MV-4-11 (cell line): Measurements from ENCODE around the gene APOL6.
"Not testable (repeated sequence)": the region's sequence is repeated elsewhere in the genome, so short reads cannot be mapped to it uniquely, and the experiment has no call there.

ENCODE experiments used
- DNase-seq: peaks from one replicate; lab custom pipeline; 2025; lab: John Stamatoyannopoulos, UW

Gene APOL6

DNA sequence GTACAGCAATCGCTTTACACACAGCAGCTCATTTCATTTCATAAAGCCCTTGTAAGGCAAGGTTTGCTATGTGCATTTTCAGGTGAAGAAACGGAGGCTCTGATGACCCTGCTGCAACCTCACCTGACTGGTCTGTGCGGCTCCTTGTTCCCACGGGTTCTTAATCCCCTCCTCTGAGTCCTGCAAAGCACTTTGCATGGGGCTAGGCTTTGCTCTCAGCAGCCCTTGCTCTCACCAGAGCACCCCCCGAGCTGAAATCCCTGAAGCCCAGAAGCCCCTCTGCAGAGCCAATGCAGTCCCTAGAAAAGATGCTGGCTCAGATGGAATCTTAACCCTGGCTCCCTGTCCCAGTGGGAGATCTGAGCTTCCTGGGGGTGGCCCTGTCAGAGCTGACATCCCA, 11.0 kb upstream of the APOL6 start:
- DNase-seq = no peak

DNA sequence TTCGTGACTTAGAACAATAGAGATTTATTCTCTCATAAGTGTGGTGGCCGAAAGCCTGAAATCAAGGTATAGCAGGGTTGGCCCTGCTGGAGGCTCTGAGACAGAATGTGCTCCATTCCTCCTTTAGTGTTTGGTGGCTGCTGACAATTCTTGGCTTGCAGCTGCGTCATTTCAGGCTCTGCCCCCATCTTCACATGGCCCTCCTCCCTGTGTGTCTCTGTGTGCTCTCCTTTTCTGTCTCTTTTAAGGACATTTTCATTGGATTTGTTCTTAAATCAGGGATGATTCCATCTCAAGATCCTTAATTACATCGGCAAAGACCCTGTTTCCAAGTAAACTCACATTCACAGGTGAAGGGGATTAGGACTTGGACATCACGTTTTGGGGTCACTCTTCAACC, 10.2 kb upstream of the APOL6 start:
- no peak for DNase-seq

DNA sequence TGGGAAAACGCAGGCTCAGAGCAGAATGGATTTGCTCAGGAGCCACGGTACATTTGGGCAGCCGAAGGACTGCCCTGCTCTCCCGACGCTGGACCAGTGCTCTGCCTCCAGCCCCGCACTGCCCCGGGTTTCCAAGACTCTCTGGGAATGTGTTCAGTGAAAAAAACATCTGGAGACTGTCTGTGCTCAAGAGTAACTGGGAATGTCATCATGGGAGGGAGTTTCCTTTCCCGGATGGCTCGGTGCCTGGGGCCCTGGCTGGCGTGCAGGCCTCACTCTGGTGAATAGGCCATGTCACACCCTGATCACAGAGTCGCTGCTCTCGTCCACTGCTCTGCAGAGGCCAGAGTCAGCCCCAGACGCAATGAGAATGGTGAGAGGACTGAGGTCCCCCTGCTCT, 9.8 kb upstream of the APOL6 start:
- DNase-seq = no peak

DNA sequence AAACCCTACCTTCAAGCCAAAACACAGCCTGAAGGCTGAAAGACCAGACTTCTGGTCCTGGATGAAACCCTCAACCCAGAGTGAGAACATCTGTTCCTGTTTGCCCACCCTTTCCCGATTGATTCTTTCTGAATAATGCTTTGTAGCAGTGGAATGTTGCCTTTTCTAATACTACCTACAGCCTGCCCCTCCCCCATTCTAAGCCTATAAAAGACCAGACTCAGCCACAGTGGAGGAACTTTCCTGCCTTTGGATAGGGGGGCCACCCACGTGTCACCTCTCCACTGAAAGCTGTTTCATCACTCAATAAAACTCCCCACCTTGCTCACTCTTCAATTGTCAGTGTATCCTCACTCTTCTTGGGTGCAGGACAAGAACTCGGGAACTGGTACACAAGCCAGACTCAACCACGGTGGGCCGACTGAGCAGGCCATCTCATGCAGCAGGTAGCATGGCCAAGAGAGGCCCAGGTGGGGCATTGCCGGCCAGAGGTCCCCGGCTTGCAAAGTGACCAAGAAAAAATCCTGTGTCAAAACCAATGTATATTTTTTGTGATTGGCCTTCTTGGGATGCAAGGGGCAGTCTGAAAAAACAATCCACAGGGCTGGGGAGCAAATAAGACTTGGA, 6.6 kb upstream of the APOL6 start:
- no peak for DNase-seq

DNA sequence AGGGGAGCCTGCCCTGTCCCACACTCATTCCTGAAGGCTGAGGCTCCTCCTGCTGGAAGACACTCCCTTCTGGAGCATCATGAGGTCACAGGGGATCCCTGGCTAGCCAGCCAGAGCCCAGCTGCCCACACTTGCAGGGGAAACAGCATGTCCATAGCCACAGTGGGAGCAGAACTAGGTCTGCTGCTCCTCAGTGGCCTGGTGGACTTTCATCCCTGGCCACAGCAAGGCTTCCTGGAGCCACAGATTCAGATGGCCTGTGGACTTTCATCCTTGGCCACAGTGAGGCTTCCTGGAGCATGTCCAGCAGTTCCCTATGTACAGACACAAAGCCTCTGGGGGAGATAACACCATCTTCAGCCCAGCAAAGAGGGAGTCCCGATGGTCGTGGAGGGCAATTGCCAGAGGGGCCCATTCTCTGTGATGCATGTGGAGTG, 5.9 kb upstream of the APOL6 start:
- no peak for DNase-seq

DNA sequence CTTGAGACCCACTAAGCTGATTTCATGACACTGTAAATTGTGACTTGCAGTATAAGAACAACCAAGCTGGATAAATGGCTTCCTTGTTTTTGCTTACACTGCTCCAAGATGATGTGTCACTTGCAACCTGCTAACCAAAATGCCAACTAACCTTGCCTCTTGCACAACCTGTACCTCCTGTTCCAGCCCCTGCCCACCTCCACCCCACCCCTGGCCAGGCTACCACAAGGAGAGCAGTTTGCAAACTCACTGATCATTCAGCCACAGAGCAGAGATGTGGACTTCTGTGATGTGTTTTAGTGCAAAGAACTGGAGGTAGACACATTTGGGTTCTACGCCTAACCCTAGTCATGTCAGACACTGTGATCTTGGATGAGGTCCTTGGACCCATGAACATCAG, 4.3 kb upstream of the APOL6 start:
- DNase-seq = no peak

DNA sequence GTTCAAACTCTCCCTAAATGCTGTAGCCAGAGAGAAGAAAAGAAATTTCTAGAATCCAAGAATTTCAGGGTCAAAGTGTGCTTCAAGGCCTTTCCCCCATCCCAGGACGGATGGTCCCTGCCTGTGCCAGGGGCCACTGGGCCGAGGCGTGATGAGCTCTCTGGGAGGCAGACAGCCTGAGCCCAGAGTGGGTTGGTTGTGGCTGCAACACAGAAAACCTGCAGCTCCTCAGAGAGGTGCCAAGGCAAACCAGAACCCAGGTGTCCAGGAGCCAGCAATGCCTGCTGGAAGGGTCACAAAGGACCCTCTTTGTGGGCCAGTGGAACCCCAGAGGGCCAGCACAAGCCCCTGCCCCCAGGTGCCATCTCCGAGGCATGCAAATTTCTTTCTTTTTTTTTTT, 2.6 kb upstream of the APOL6 start:
- no peak for DNase-seq

DNA sequence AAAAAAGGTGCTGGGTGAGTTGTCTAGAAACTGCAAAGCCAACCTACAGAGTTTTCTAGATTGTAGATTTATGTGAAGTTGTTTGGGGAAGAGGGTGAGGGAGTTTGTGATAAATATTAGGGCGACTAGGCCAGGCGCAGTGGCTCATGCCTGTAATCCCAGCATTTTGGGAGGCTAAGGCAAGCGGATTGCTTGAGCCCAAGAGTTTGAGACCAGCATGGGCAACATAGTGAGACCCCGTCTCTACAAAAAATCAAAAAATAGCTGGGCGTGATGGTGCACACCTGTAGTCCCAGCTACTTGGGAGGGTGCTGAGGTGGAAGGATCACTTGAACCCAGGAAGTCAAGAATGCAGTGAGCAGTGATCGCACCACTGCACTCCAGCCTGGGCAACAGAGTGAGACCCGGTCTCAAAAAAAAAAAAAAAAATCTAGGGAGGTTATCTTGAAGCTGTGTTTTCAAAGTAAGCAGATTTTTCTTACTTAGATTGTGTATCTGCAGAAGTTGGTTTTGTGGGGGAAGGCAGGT, 844 bp downstream of the APOL6 start:
- DNase-seq = no peak

DNA sequence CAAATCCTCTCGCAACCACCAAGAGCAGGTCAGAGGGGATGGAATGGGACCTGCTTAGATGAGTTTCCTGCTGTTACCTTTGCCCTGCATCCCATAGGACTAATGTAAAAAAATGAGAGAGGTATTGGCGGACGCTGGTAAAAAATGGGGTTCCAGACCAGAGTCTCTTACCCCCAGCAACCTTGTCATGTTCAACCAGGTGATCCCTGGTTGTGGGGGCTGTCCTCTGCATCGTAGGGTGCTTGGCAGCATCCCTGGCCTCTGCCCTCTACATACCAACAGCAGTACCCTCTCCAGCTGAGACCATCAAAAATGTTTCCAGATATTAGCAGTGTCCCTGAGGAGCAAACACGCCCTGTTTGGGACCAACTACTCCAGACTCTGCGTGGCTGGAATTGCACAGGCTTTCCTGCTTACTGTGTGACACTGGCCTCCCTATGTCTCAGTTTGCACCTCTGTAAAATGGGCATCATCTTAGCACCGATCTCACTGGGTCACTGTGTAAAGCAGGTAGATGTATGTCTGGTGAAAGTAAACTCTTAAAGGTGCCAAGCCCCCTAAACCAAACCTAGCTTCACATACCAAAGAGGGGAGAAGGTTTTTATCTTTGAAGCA, 1.5 kb downstream of the APOL6 start:
- no peak for DNase-seq

DNA sequence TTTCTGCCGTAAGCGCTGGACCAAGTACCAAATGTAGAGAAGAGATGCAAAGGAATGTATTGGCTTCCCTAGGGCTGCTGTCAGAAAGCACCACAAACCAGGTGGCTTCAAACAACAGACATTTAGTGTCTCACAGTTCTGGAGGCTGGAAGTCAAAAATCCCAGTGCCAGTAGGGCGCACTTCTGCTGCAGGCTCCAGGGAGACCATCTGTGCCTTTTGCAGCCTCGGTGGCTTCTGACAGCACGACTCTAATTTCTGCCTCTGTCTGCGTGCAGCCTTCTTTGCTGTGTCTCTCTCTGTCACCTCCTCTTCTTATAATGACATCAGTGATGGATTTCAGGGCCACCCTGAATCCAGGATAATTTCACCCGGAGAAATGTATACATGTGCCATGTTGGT, 2.8 kb downstream of the APOL6 start:
- DNase-seq = no peak

DNA sequence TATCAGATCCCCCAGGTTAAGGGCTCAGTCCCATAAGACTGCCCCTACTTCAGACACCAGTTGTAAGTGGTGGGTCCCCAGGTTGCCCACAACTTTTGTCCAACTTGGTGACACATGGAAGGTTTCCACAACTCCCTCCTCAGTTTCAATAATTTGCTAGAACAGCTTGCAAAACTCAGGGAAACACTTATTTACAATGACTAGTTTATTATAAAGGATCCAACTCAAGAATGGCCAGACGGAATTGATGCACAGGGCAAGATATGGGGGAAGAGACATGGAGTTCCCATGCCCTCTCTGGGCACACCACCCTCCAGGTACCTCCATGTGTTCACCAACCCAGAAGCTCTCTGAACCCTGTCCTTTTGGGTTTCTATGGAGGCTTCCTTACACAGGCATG, 5.6 kb downstream of the APOL6 start:
- no peak for DNase-seq

DNA sequence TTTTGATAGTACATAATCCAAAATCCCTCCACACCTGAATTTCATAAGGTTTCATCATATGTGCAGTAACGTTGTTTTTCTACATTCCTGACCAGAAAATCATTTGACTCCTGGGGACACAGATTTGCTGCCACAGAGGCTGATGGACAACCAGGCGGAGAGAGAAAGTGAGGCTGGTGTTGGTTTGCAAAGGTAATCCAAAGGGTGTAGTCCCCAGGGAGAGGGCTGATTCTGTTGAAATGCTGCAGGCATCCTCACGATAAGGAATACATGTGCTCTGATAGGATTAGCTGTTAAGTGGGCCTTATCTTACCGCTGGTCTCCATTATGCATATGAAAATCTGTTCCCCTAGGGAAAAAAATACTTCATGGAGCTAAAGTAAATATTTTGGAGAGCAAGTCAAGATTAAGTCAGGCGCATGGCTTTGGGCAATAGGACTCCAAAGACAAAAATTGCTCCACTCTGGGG, 8.1 kb downstream of the APOL6 start:
- DNase-seq = no peak

DNA sequence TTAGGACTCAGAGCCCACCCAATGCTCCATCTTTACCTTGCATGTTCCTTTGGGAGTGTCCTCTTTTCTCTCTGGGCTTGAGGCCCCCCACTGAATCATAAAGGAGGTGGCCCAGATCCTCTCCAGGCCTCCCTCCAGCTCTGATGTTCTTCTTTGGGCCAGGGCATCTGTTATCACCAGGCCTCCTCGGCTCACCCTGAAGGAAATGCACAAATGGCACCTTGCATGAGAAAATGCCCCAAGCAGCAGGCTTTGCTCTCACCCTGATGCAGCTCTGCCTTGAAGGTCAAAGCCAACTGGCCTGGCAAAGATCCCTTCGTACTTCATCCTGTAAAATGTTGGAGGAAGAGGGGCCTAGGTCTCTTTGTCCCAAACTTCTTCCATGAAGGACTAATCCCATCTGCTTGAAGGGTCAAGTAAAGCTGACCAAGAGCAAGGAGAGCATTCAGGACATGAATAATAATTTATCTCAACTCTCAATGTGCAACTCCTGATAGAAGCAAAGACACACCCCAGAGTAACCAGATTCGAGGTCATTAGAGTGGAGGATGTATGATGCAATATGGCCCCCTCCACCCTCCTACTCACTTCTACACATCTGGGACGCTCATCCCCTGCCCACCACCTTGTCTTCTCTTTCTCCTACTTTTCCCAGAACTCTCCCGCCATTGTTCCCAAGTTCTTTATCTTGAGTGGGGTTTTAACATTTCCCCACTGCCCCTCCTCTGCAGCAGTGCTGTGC, 9.5 kb downstream of the APOL6 start:
- no peak for DNase-seq

DNA sequence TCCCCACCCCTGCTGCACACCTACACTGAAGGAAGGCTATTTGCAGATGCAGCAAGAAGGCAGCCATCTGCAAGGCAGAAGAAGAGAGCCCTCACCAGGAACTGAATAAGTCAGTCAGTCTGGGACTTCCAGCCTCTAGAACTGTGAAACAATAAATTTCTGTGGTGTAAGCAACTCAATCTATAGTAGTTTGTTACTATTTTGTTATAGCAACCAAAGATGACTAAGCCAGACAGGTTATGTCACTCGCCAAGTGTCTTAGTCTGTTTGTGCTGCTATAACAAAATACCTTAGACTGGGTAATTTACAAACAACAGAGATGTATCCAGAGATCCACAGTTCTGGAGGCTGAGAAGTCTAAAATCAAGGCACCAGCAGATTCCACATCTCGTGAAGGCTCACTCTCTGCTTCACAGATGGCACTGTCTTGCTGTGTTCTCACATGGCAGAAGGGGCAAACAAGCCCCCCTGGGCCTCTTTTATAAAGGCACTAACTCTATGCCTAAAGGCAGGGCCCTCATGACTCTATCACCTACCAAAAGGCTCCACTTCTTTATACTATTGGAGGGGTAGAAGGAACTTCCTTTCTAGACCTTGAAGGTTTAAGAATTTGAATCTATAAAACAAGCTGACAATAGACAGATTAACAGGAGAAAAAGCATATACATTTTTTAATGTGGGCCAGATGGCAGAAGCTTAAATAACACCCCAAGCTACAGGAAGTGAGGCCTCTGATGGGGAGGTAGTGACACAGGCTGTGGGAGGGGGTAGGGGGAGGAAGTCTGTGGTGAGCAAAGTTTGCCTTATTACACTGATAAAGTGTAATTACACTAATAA, 12.3 kb downstream of the APOL6 start:
- DNase-seq = peak; percentile 27

DNA sequence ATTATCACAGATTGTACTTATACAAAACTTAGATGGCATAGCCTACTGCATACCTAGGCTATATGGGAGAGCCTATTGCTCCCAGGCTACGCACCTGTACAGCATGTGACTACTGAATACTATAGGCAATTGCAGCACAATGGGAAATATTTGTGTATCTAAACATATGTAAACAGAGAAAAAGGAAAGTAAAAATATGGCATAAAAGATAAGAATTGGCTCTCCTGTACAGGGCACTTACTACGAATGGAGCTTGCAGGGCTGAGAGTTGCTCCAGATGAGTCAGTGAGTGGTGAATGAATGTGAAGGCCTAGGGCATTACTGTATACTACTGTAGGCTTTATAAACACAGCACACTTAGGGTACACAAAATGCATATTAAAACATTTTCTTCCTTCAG, 13.2 kb downstream of the APOL6 start:
- no peak for DNase-seq

DNA sequence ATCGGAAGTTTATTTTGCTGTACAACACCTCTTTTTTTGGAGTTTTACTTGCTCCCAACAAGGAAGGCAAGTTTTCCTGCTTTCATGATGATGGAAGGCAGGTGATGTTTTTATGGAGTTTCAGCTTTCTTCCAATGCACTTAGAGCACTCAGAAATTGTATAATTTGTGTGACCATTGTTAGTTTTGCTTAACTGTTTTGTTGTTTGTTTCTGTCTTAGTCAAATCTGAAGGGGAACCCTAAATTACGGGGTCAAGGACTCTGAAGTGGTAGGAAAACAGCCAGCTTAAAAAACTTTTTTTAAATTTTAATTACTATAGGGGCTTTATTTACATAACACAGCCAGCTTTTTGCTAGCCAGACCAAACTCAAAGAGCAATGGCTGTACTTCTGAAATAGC, 14.7 kb downstream of the APOL6 start:
- no peak for DNase-seq

DNA sequence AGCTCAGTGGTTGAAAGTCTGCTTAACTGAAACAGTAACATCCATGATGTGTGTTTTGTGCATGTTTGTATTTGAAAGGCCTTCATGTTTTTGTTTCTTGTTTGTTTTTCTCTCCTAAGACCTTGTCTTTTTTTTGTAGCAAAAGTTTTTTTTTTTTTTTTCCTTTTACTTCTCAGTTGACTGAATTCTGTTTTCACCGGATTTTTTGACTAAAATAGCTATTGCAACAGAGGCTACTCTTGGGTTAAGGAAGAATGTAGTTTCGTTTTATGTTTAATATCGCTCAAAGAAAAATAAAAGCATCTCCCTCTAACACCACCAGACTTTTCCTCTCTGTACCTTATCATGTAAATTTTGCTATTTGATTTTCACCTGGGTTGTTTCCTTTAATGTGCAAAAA, 15.1 kb downstream of the APOL6 start:
- peak; percentile 78 for DNase-seq

DNA sequence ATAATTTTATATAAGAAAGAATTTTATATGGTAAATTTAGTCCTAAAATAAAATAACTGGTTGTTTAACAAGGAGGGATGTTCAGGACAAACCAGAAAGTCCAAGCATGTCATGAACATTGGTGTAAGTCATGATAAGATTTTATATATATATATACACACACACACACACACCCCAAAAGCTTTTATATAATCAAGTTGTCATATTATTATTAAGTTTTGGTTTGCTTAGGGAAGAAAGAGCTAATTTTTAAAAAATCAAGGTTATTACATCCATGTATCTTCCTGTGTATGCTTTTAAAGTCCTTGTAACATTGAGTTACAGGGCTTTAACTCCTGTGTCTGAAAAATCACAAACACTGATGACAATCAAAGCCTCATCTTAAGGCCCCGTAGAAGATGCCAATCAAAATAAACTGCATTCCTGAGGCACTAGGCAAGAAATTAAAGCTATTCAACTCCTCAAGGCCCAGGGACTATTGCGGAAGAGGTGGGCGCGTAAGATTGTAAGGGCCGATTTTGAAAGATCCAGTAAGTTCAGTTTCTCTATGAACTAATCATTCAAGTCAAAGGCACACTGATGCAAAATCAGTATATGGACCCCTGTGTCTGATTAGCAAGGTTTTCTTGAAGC, 16.8 kb downstream of the APOL6 start:
- no peak for DNase-seq

DNA sequence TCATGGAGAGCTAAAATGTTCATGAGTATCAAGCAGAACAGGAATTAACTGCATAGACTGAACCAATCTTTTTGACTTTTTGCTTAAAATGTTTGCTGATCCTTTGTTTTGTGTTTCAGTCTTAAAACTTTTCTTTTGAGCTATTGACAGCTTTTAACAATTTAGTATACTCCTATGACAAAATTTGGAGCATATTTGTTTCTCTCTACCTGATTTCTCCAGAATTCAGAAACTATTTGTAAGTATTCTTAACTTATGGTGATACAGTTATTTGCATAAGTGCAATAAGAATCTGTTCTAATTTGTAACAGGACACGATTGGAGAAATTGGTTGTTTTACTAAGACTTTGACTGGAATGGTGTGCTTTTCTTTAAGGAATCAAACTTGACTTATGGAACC, 18.5 kb downstream of the APOL6 start:
- not testable (repeated sequence) for DNase-seq

DNA sequence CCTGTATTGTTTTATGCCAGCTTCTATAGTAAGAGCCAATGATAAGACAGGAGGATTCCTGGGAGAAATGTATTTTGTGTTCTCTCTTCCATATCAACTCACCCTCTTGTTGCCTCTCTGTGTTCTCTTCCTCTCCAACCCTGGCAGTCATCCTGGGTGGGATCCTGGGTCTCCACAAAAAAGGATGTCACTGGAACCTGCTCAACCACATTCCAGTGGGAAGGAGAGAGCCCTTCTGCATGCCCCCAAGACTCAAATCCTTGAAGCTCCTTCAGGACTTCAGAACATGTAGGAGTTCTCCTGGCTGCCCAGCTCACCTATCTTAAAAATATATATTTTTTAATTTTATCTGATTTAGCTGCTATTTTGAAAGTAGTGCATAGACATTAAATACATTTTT, 26.1 kb downstream of the APOL6 start:
- no peak for DNase-seq

DNA sequence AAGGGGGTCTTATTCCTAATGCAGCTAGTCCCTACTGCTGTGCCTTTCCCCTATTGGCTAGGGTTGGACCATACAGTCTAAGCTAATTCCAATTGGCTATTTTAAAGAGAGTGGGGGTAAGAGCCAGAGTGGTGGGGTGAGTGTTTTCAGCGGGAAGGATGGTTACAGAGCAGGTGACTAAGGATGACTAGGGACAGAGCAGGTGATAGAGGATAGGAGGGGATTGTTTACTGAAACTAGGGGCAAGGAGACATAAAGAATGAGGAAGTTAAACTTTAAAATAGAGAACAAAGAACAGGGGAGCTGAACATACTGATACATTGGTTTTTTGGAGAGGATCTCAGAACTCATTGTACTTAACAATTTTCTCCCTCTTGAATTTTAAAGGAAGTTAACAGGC, 27.8 kb downstream of the APOL6 start:
- peak; percentile 66 for DNase-seq
